K562 (cell line): ENCODE results near the gene SLC4A2. TPM values are rescaled to one million over a fixed set of nuclear protein-coding genes. Genes with fewer than 3 reads are reported as not detected.

Source experiments
- CBFA2T3 ChIP-seq: fragments of 450-650 bp; IDR thresholded peaks from 2 replicates; pipeline ENCODE4 v1.6.1; 2017
- CREB3L1 ChIP-seq: fragments of 450-650 bp; IDR thresholded peaks from 2 replicates; pipeline ENCODE4 v1.6.1; 2014; ENCODE audit warnings: low read depth, mild to moderate bottlenecking, moderate library complexity, borderline replicate concordance
- ERF ChIP-seq: fragments of 450-650 bp; formaldehyde crosslinking; IDR thresholded peaks from 2 replicates; pipeline ENCODE4 v1.4.0; 2020; ENCODE audit warnings: mild to moderate bottlenecking, mixed read lengths
- FOXM1 ChIP-seq, 2 experiments: fragments of 450-650 bp in 1 of 2; sonication (generic) in 1 of 2; formaldehyde crosslinking in 1 of 2; IDR thresholded peaks; 2 replicates each; pipeline versions ENCODE4 v1.6.1 to v1.9.0; 2017 to 2022; ENCODE audit warnings: low read depth in 2 of 2, mild to moderate bottlenecking in 2 of 2, missing genetic modification reagents in 1 of 2, moderate library complexity in 1 of 2
- GATAD2B ChIP-seq: fragments of 450-650 bp; IDR thresholded peaks from 2 replicates; pipeline ENCODE4 v1.6.1; 2017; ENCODE audit warnings: mild to moderate bottlenecking, borderline replicate concordance
- GTF2E2 ChIP-seq: fragments of 200-800 bp; sonication (Bioruptor generic); IDR thresholded peaks from 2 replicates; pipeline ENCODE4 v1.6.1; 2016; ENCODE audit warnings: missing genetic modification characterization, missing compliant biosample characterization
- HBP1 ChIP-seq: fragments of 450-650 bp; formaldehyde crosslinking; IDR thresholded peaks from 2 replicates; pipeline ENCODE4 v1.4.0; 2022; ENCODE audit warnings: missing genetic modification characterization
- KLF10 ChIP-seq: fragments of 250-450 bp; sonication (Bioruptor Pico); IDR thresholded peaks from 2 replicates; pipeline ENCODE4 v1.6.1; 2021; ENCODE audit warnings: matching md5 sums
- MBD2 ChIP-seq: sonication (generic); IDR thresholded peaks from 2 replicates; pipeline ENCODE4 v1.6.1; 2016; ENCODE audit warnings: low read depth, borderline replicate concordance
- NCOA2 ChIP-seq, 2 experiments: fragments of 450-650 bp; IDR thresholded peaks; 2 replicates each; pipeline ENCODE4 v1.6.1; 2018; ENCODE audit warnings: mild to moderate bottlenecking in 2 of 2, moderate library complexity in 1 of 2; ENCODE audit not compliant: partially characterized antibody in 2 of 2
- NFYB ChIP-seq: IDR thresholded peaks from 2 replicates; pipeline ENCODE4 v1.6.1; 2011; ENCODE audit warnings: mild to moderate bottlenecking, moderate library complexity; ENCODE audit not compliant: insufficient read length; ENCODE audit errors: extremely low read depth
- RBBP5 ChIP-seq: fragments of 200-600 bp; sonication (generic); IDR thresholded peaks from 2 replicates; pipeline ENCODE4 v1.6.1; 2012; ENCODE audit warnings: borderline replicate concordance, mild to moderate bottlenecking, low read length, control low read depth, inconsistent platforms; ENCODE audit not compliant: insufficient read depth, poor library complexity, severe bottlenecking
- SUPT5H ChIP-seq: fragments of 450-650 bp; IDR thresholded peaks from 2 replicates; pipeline ENCODE4 v1.6.1; 2016
- TCF3 ChIP-seq: sonication (generic); formaldehyde crosslinking; IDR thresholded peaks from 2 replicates; pipeline ENCODE4 v1.4.0; 2020; ENCODE audit warnings: mild to moderate bottlenecking, missing genetic modification reagents
- ZBTB11 ChIP-seq, 3 experiments: fragments of 200-800 bp in 1 of 3; fragments of 250-450 bp in 1 of 3; fragments of 450-650 bp in 1 of 3; sonication (Bioruptor Pico) in 1 of 3; sonication (Bioruptor generic) in 1 of 3; formaldehyde crosslinking in 1 of 3; IDR thresholded peaks; 2 replicates each; pipeline versions ENCODE4 v1.6.1 to v1.8.0; 2016 to 2022; ENCODE audit warnings: mild to moderate bottlenecking in 2 of 3, missing genetic modification characterization in 2 of 3, missing compliant biosample characterization in 1 of 3, moderate library complexity in 1 of 3
- ZNF175 ChIP-seq: fragments of 200-800 bp; sonication (Bioruptor generic); IDR thresholded peaks from 2 replicates; pipeline ENCODE4 v1.6.1; 2016; ENCODE audit warnings: low read depth, mild to moderate bottlenecking, missing genetic modification characterization, missing compliant biosample characterization
- ZZZ3 ChIP-seq: fragments of 450-650 bp; IDR thresholded peaks from 2 replicates; pipeline ENCODE4 v1.6.1; 2016; ENCODE audit warnings: antibody characterized with exemption, mild to moderate bottlenecking, moderate library complexity
- polyA plus RNA-seq, 8 experiments: library from polyadenylated mRNA; depleted of rRNA in 4 of 8; stranded (reverse) in 5 of 8; unstranded in 3 of 8; fragments of >200 nt; fragmentation: Nextera tagmentation in 2 of 8; fragmentation: Illumina TruSeq in 1 of 8; extraction: Ambion mirVana in 2 of 8; extraction: Trizol in 1 of 8; gene quantifications; 2 replicates each; pipeline versions ENCODE4 v1.2.1 to v1.2.3, GENCODE V29; 2011 to 2014; ENCODE audit warnings: inconsistent platforms in 1 of 8, missing spikeins in 1 of 8
- total RNA-seq, 7 experiments: library from RNA; depleted of rRNA in 6 of 7; stranded (reverse); fragments of >200 nt in 6 of 7; fragmentation: Illumina TruSeq in 2 of 7; extraction: Trizol in 2 of 7; gene quantifications; 2 replicates each; pipeline versions ENCODE4 v1.2.1 to v1.2.3, GENCODE V29; 2011 to 2021; ENCODE audit warnings: low replicate concordance in 1 of 7
- TF ChIP-seq, protein P1 (sequence below): fragments of 450-650 bp; IDR thresholded peaks from 2 replicates; pipeline ENCODE4 v1.6.1; 2016; ENCODE audit warnings: borderline replicate concordance

SLC4A2 gene
- total and polyA plus RNA-seq, 9 of the 15 experiments (the other 6 are each of a cell fraction or from before 2014, with no cell fraction given) = 11.4 to 375 (median 130) TPM

DNA sequence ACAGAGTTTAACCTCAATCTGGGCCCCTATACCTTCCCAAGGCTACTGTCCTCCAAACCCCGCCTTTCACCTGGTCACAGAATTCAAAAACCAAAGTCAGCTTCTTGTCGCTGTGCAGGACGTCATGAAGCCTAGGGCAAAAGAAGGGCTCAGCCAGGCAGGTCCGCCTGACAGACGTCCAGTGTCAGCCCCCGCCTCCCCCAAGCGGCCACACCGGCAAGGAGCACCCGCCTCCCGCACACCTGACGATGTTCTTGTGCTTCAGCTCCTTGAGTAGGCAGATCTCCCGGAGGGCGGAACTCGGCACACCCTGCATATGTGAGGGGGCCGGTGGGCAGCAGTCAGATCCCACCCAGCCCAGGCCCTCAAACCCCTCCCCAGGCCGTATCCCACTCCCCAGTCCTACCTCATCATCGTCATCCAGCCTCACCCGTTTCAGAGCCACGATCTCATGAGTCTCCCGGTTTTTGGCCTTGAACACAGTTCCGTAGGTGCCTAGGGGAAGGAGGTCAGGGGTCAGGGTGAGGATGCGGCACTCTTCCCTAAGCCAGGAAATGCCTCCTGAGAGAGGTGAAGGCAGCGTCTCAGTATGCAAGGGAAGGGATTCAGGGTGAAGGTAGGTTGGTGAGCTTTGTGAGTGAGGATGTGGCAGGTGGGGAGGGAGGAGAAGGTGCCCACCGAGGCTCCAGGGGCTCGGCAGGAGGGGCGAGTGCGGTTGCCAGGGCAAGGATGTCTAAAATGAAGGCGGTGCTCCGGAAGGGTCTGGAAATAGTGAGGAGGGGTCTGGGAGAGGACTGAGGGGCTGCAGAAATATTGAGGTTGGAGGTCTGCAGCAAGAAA lies 2.5 kb upstream of the SLC4A2 start (continued):
- TF ChIP-seq, protein P1, sequence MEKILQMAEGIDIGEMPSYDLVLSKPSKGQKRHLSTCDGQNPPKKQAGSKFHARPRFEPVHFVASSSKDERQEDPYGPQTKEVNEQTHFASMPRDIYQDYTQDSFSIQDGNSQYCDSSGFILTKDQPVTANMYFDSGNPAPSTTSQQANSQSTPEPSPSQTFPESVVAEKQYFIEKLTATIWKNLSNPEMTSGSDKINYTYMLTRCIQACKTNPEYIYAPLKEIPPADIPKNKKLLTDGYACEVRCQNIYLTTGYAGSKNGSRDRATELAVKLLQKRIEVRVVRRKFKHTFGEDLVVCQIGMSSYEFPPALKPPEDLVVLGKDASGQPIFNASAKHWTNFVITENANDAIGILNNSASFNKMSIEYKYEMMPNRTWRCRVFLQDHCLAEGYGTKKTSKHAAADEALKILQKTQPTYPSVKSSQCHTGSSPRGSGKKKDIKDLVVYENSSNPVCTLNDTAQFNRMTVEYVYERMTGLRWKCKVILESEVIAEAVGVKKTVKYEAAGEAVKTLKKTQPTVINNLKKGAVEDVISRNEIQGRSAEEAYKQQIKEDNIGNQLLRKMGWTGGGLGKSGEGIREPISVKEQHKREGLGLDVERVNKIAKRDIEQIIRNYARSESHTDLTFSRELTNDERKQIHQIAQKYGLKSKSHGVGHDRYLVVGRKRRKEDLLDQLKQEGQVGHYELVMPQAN = no peak
- TF ChIP-seq CBFA2T3 (no peak), HBP1 (CRISPR knock-in tag) (0 out of 2 replicates have a peak, but pooled peaks have one; percentile 30), CREB3L1 (no peak), NCOA2 (IDR thresholded peaks at IDR 0.05; ENCODE audit: partially characterized antibody in 2 of 2) (no peak), RBBP5 (peak; percentile 8), ZZZ3 (no peak), SUPT5H (0 out of 2 replicates have a peak, but pooled peaks have one; percentile 23), FOXM1 (IDR thresholded peaks at IDR 0.05; ENCODE audit: low read depth) (no peak), FOXM1 (CRISPR knock-in tag; IDR thresholded peaks at IDR 0.05; ENCODE audit: low read depth) (no peak), MBD2 (no peak; the same call in 1 of the 2 replicates), ZBTB11 (CRISPR knock-in tag; IDR thresholded peaks at IDR 0.05) (no peak), ZNF175 (no peak), ERF (no peak), TCF3 (CRISPR knock-in tag) (no peak), GATAD2B (no peak), NFYB (no peak), KLF10 (CRISPR knock-in tag) (no peak), GTF2E2 (tag) (peak; percentile 75; the same call in 1 of the 2 replicates)
